GM23338 (cell line): ENCODE results near the gene RPA1.

Experiments used
- CREB1 ChIP-seq: fragments of 250-450 bp; sonication (Bioruptor Pico); IDR thresholded peaks from 2 replicates; pipeline ENCODE4 v1.5.0; 2020; ENCODE audit warnings: low read depth, mild to moderate bottlenecking, moderate library complexity
- ETS1 ChIP-seq: IDR thresholded peaks from 2 replicates; pipeline ENCODE4 v1.6.1; 2016; ENCODE audit warnings: antibody characterized with exemption
- EZH2 ChIP-seq: fragments of 200-600 bp; sonication (generic); IDR thresholded peaks from one replicate; pipeline ENCODE4 v1.8.0; 2017; ENCODE audit warnings: antibody characterized with exemption, mild to moderate bottlenecking, low read depth; ENCODE audit not compliant: unreplicated experiment
- EZH2phosphoT487 ChIP-seq: fragments of 200-600 bp; sonication (generic); IDR thresholded peaks from one replicate; pipeline ENCODE4 v1.8.1; 2018; ENCODE audit warnings: antibody characterized with exemption; ENCODE audit not compliant: unreplicated experiment
- JUNB ChIP-seq: IDR thresholded peaks from one replicate; pipeline ENCODE4 v1.6.1; 2016; ENCODE audit warnings: antibody characterized with exemption; ENCODE audit not compliant: unreplicated experiment
- NANOG ChIP-seq: IDR thresholded peaks from 2 replicates; pipeline ENCODE4 v1.6.1; 2016; ENCODE audit warnings: antibody characterized with exemption, borderline replicate concordance
- POLR2AphosphoS5 ChIP-seq: IDR thresholded peaks from 2 replicates; pipeline ENCODE4 v1.6.1; 2016; ENCODE audit warnings: antibody characterized with exemption, low read depth
- REST ChIP-seq: IDR thresholded peaks from one replicate; pipeline ENCODE4 v1.6.1; 2018; ENCODE audit warnings: antibody characterized with exemption; ENCODE audit not compliant: unreplicated experiment
- ZNF462 ChIP-seq: fragments of 250-450 bp; sonication (Bioruptor Pico); IDR thresholded peaks from 2 replicates; pipeline ENCODE4 v1.5.0; 2020; ENCODE audit warnings: mild to moderate bottlenecking, moderate library complexity
- TF ChIP-seq, protein P1 (sequence below), 2 experiments: fragments of 200-600 bp in 1 of 2; sonication (generic) in 1 of 2; conservative IDR thresholded peaks; 2 replicates each; pipeline versions ENCODE4 v1.5.1 to v1.6.1; 2016 to 2017; ENCODE audit warnings: antibody characterized with exemption in 2 of 2, low read depth in 2 of 2, mild to moderate bottlenecking in 2 of 2, moderate library complexity in 1 of 2

GRCh38 chr17:1940810-1941185 is 111.0 kb downstream of the RPA1 start:
- TF ChIP-seq, protein P1, sequence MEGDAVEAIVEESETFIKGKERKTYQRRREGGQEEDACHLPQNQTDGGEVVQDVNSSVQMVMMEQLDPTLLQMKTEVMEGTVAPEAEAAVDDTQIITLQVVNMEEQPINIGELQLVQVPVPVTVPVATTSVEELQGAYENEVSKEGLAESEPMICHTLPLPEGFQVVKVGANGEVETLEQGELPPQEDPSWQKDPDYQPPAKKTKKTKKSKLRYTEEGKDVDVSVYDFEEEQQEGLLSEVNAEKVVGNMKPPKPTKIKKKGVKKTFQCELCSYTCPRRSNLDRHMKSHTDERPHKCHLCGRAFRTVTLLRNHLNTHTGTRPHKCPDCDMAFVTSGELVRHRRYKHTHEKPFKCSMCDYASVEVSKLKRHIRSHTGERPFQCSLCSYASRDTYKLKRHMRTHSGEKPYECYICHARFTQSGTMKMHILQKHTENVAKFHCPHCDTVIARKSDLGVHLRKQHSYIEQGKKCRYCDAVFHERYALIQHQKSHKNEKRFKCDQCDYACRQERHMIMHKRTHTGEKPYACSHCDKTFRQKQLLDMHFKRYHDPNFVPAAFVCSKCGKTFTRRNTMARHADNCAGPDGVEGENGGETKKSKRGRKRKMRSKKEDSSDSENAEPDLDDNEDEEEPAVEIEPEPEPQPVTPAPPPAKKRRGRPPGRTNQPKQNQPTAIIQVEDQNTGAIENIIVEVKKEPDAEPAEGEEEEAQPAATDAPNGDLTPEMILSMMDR (conservative IDR thresholded peaks at IDR 0.05; ENCODE audit: low read depth in 2 of 2), result no peak
- TF ChIP-seq POLR2AphosphoS5 (no peak), EZH2 (no peak), CREB1 (CRISPR knock-in tag) (no peak), REST (no peak), EZH2phosphoT487 (no peak), NANOG (no peak), JUNB (no peak), ZNF462 (CRISPR knock-in tag) (no peak), ETS1 (no peak)
